ENCODE results near the gene ARHGAP11B. TPM values are rescaled to one million over a fixed set of nuclear protein-coding genes. Genes with fewer than 3 reads are reported as not detected.

ARHGAP11B gene

Other genes starting within 250 kb of the ARHGAP11B start
- 6.2 to 8.7 TPM (median 8.2 TPM) in 3 replicates for gene CHRFAM7A, start 232.6 kb upstream of the ARHGAP11B start, total RNA-seq (2021)
- 0.23 to 0.50 TPM (median 0.50 TPM) in 3 replicates for gene GOLGA8R, start 211.9 kb upstream of the ARHGAP11B start, total RNA-seq (2021)
- gene GOLGA8Q, start 74.1 kb upstream of the ARHGAP11B start, total RNA-seq (2021) = 0.50 TPM in 1 of 3 replicates, not detected in the others
- 1.5 to 2.0 TPM (median 1.7 TPM) in 3 replicates for gene GOLGA8H, start 22.1 kb upstream of the ARHGAP11B start, total RNA-seq (2021)